ENCODE measurements around the gene ZNF467. TPM values are rescaled to one million over a fixed set of nuclear protein-coding genes. Genes with fewer than 3 reads are reported as not detected.

Gene ZNF467
- total RNA-seq, 2 donors from 2014 or later = 4.6 to 7.4 TPM

DNA sequence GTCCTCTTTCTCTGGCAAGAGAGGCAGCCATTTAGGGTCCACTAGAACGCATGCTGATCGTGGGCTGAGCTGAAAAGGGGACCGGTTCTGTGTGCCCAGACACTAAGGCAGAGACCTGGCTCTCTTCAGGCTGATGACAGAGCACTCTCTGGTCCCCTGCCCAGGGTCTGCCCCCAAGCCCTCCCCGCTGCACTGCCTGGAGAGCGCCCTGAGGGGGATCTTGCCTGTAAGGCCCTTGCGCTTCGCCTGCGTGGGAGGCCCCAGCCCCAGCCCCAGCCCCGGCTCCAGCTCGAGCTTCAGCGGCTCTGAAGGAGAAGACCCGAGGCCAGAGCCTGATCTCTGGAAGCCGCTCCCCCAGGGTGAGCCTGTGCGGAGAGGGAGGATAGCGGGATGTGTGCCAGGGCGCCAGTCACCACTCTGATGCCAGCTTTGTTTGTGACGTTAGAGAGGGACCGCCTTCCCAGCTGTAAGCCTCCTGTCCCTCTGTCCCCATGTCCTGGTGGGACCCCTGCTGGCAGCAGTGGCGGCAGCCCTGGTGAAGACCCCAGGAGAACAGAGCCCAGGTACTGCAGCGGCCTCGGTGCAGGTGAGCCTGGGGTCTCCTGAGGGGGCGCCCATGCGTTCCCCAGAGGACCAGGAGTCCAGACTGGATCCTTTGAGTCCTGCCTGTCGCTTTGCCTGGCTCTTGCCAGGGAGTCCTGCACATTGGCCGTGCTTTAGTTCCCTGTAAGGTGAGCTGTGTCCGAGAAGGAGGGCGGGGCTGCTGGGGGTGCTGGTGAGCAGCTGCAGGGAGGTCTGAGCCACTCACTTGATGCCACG, 43.2 kb downstream of the ZNF467 start:
- ATAC-seq (ENCODE audit: insufficient number of reproducible peaks, low FRiP score, low read depth) (no peak), DNase-seq (ENCODE audit: low spot score) (no peak)
- Histone ChIP-seq H3K27ac (no peak overlapping the region), H3K4me3 (no peak overlapping the region), H3K4me1 (ENCODE audit: control insufficient read depth in 1 of 2, low read depth in 2 of 2) (no peaks in the 10 kb centered on the region), H3K36me3 (peaks cover 49% of the 10 kb centered on the region), H3K27me3 (replicated peaks; ENCODE audit: insufficient read depth) (no peaks in the 10 kb centered on the region), H3K9me3 (no peaks in the 10 kb centered on the region)
- TF ChIP-seq, protein P1, sequence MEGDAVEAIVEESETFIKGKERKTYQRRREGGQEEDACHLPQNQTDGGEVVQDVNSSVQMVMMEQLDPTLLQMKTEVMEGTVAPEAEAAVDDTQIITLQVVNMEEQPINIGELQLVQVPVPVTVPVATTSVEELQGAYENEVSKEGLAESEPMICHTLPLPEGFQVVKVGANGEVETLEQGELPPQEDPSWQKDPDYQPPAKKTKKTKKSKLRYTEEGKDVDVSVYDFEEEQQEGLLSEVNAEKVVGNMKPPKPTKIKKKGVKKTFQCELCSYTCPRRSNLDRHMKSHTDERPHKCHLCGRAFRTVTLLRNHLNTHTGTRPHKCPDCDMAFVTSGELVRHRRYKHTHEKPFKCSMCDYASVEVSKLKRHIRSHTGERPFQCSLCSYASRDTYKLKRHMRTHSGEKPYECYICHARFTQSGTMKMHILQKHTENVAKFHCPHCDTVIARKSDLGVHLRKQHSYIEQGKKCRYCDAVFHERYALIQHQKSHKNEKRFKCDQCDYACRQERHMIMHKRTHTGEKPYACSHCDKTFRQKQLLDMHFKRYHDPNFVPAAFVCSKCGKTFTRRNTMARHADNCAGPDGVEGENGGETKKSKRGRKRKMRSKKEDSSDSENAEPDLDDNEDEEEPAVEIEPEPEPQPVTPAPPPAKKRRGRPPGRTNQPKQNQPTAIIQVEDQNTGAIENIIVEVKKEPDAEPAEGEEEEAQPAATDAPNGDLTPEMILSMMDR (IDR thresholded peaks at IDR 0.05) = no peak

DNA sequence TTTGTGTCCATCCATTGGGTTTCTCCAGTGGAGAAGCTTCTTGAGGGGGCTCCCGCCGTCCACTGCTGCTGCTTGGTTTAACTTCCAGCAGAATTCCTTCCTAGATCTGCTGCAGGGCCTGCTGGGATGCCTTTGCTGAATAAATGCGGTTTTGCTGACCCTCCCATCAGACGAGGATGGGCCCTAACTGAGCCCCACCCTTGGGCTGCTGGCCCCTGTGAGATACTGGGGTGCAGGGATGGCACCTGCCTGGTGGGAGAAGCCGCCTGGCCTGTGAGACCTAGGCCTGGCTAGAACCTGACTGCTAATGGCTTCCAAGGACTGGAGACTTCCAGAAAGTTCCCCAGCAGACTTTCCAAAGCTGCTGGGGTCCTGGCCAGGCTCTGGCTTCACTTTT, 43.8 kb downstream of the ZNF467 start:
- H3K36me3 ChIP-seq = peaks cover 55% of the 10 kb centered on the region
- TF ChIP-seq, protein P1 (IDR thresholded peaks at IDR 0.05) = no peak

DNA sequence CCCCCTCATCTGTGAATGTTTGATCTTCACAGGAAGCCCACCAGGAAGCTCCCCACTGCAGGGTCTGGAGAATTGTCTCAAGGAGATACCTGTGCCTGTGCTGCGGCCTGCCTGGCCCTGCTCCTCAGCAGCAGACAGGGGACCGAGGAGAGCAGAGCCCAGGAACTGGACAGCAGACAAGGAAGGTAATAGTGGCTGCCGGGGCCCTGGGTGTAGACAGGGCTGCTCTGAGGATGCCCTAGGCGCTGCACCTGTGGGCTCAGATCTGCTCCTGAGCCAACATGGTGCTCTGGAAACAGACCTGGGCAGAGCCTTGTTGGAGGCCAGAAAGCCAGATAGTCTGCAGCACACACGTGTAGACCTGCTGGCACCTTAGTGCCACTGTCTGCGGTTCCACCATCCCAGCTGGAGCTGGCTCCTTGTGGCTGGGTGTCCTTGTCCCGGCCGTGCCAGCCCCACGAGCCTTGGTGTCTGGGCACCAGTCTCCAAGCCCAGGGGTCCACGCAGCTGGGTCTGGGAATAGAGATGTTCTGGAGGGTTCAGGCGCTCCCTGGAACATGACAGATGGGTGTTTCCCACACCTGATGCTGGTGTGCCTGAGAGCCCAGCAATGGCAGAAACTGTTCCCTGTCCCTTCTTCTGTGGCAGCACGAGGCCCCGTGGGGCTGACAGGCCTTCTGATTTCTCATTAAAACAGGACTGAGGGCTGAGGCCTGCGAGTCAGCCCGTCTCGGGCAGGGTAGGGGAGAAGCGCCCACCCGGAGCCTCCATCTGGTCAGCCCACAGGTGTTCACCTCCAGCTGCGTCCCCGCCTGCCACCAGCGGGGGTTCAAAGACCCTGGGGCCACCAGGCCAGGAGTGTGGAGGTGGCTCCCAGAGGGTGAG, 44.7 kb downstream of the ZNF467 start:
- H3K4me3 ChIP-seq = no peak overlapping the region
- ATAC-seq (ENCODE audit: insufficient number of reproducible peaks, low FRiP score, low read depth) (no peak), DNase-seq (ENCODE audit: low spot score) (no peak)
- no peaks in the 10 kb centered on the region for H3K27me3 ChIP-seq (replicated peaks; ENCODE audit: insufficient read depth)
- no peaks in the 10 kb centered on the region for H3K4me1 ChIP-seq (ENCODE audit: control insufficient read depth in 1 of 2, low read depth in 2 of 2)
- H3K36me3 ChIP-seq = peaks cover 61% of the 10 kb centered on the region
- TF ChIP-seq, protein P1 (IDR thresholded peaks at IDR 0.05) = no peak
- no peaks in the 10 kb centered on the region for H3K9me3 ChIP-seq
- H3K27ac ChIP-seq = no peak overlapping the region

More for the DNA sequence above, 43.8 kb downstream of the ZNF467 start:
- Histone ChIP-seq H3K9me3 (no peaks in the 10 kb centered on the region), H3K27me3 (replicated peaks; ENCODE audit: insufficient read depth) (no peaks in the 10 kb centered on the region), H3K27ac (no peak overlapping the region), H3K4me1 (ENCODE audit: control insufficient read depth in 1 of 2, low read depth in 2 of 2) (no peaks in the 10 kb centered on the region), H3K4me3 (no peak overlapping the region)
- DNase-seq (ENCODE audit: low spot score) = no peak
- no peak for ATAC-seq (ENCODE audit: insufficient number of reproducible peaks, low FRiP score, low read depth)

DNA sequence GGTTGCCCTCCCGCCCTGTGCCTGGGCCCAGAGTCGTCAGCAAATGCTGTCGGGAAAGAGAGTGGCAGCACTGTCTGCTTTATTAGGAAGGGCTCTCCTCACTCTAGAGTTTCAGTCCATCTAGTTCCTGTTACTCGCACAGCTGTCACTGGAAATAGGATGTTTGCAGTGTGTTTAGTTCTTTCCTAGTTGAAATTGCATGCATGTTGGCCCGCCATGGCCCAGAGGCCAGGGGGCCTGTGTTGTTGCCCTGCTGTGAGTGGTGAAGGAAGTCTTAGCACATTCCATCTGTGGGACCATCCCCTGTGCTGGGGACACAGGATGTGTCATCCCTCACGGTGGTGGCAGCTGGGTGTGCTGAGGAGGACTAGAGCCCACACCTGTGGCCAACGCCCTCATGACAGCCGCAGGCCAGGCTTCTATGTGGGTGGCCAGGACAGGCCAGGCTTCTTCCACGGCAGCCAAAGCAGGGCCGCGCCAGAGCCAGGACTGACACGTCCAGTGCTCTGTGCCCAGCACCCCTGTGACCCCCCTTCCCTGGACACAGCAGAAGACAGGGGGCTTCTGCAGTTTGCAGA, 45.4 kb downstream of the ZNF467 start:
- Histone ChIP-seq H3K4me3 (no peak overlapping the region), H3K4me1 (ENCODE audit: control insufficient read depth in 1 of 2, low read depth in 2 of 2) (no peaks in the 10 kb centered on the region), H3K27ac (no peak overlapping the region), H3K27me3 (replicated peaks; ENCODE audit: insufficient read depth) (no peaks in the 10 kb centered on the region), H3K36me3 (peaks cover 67% of the 10 kb centered on the region), H3K9me3 (no peaks in the 10 kb centered on the region)
- TF ChIP-seq, protein P1 (IDR thresholded peaks at IDR 0.05) = no peak
- ATAC-seq (ENCODE audit: insufficient number of reproducible peaks, low FRiP score, low read depth) (no peak), DNase-seq (ENCODE audit: low spot score) (no peak)
